ENCODE results near the gene SLC16A12. TPM values are rescaled to one million over a fixed set of nuclear protein-coding genes. Genes with fewer than 3 reads are reported as not detected.
A peak's percentile ranks its signal among the peaks of the same experiment; 100 is the strongest.

The SLC16A12 gene
- total and polyA plus RNA-seq, 4 donors, result 0.03 to 10.7 (median 0.94) TPM

DNA sequence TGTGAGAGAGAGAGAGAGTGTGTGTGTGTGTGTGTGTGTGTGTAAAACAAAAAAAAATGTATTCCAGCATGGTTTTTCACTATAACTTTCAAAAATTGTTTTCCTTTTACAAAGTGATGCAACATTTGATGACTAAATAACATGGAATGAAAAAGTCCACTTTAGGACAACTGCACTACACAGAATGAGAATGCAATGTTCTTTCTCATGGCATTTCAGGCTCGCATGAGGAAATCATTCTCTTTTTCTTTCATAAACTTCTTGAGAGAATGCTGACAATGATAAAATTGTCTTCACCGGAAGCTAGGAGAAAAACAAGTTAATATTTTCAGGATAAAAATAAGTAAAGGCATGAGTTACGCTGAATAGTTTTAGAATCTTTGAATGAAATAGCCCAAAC, 53.7 kb downstream of the SLC16A12 start:
- Histone ChIP-seq H3K27me3 (ENCODE audit: control insufficient read depth in 4 of 4, insufficient read depth in 4 of 4, low read length in 3 of 4) (no peaks in the 10 kb centered on the region), H3K9ac (ENCODE audit: low read depth in 1 of 2, low read length in 2 of 2) (no peak overlapping the region), H3K9me3 (ENCODE audit: control insufficient read depth in 4 of 4, low read length in 3 of 4) (no peaks in the 10 kb centered on the region), H3K36me3 (ENCODE audit: control insufficient read depth in 4 of 4, insufficient read depth in 3 of 4, low read depth in 1 of 4, low read length in 3 of 4) (no peaks in the 10 kb centered on the region), H3K27ac (ENCODE audit: low read depth in 1 of 2, low read length in 2 of 2) (peak overlapping the region; percentile 23 to 39), H3K4me3 (ENCODE audit: low read depth in 1 of 3, low read length in 3 of 3) (no peak overlapping the region), H3K4me1 (ENCODE audit: control insufficient read depth in 4 of 4, insufficient read depth in 4 of 4, low read length in 3 of 4) (peaks cover 2 to 26% (median 20%) of the 10 kb centered on the region in 4 donors)
- 48% methylated on average over 3 of the region's 3 CpGs for WGBS
- TF ChIP-seq HNF4A (conservative IDR thresholded peaks at IDR 0.05) (peak; percentile 63 to 70), ZBTB33 (IDR thresholded peaks at IDR 0.05) (no peak), JUND (IDR thresholded peaks at IDR 0.05) (peak; percentile 92 to 95), EGR1 (IDR thresholded peaks at IDR 0.05; ENCODE audit: low read depth in 2 of 2) (no peak), RXRA (IDR thresholded peaks at IDR 0.05) (peak; percentile 68 to 74), RAD21 (IDR thresholded peaks at IDR 0.05) (peak in 1 of 2 donors; percentile 33), HNF4G (IDR thresholded peaks at IDR 0.05) (no peak), GABPA (IDR thresholded peaks at IDR 0.05 in 1 of 2, conservative IDR thresholded peaks at IDR 0.05 in 1 of 2) (no peak), CTCF (IDR thresholded peaks at IDR 0.05; ENCODE audit: low read depth, low read length, missing input control) (no peak), NR2F2 (IDR thresholded peaks at IDR 0.05) (peak; percentile 12), YY1 (IDR thresholded peaks at IDR 0.05) (peak; percentile 40), FOXA1 (IDR thresholded peaks at IDR 0.05) (no peak), TAF1 (conservative IDR thresholded peaks at IDR 0.05) (no peak), FOXA2 (IDR thresholded peaks at IDR 0.05) (peak; percentile 15), SP1 (IDR thresholded peaks at IDR 0.05) (peak; percentile 80)
- TF ChIP-seq, protein P1, sequence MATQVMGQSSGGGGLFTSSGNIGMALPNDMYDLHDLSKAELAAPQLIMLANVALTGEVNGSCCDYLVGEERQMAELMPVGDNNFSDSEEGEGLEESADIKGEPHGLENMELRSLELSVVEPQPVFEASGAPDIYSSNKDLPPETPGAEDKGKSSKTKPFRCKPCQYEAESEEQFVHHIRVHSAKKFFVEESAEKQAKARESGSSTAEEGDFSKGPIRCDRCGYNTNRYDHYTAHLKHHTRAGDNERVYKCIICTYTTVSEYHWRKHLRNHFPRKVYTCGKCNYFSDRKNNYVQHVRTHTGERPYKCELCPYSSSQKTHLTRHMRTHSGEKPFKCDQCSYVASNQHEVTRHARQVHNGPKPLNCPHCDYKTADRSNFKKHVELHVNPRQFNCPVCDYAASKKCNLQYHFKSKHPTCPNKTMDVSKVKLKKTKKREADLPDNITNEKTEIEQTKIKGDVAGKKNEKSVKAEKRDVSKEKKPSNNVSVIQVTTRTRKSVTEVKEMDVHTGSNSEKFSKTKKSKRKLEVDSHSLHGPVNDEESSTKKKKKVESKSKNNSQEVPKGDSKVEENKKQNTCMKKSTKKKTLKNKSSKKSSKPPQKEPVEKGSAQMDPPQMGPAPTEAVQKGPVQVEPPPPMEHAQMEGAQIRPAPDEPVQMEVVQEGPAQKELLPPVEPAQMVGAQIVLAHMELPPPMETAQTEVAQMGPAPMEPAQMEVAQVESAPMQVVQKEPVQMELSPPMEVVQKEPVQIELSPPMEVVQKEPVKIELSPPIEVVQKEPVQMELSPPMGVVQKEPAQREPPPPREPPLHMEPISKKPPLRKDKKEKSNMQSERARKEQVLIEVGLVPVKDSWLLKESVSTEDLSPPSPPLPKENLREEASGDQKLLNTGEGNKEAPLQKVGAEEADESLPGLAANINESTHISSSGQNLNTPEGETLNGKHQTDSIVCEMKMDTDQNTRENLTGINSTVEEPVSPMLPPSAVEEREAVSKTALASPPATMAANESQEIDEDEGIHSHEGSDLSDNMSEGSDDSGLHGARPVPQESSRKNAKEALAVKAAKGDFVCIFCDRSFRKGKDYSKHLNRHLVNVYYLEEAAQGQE (IDR thresholded peaks at IDR 0.05), result no peak
- TF ChIP-seq, protein P2, sequence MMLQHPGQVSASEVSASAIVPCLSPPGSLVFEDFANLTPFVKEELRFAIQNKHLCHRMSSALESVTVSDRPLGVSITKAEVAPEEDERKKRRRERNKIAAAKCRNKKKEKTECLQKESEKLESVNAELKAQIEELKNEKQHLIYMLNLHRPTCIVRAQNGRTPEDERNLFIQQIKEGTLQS (IDR thresholded peaks at IDR 0.05), result peak; percentile 96
- TF ChIP-seq, protein P3, sequence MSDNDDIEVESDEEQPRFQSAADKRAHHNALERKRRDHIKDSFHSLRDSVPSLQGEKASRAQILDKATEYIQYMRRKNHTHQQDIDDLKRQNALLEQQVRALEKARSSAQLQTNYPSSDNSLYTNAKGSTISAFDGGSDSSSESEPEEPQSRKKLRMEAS (IDR thresholded peaks at IDR 0.05), result peak; percentile 57
- no peak for DNase-seq (ENCODE audit: low spot score)

Data from liver (tissue), 9 donors.